ENCODE data around the gene ABCB10.
"Not testable (repeated sequence)": the region's sequence is repeated elsewhere in the genome, so short reads cannot be mapped to it uniquely, and the experiment has no call there.

Gene ABCB10

GRCh38 chr1:229558460-229559335, at the start of gene ABCB10:
Gene ABCB10 (minus strand): TSS chr1:229558707. CDS start chr1:229558652, 55 bp downstream.
- peak; percentile 80 to 81 for DNase-seq (ENCODE audit: low read depth in 2 of 2)

- no peak for DNase-seq (ENCODE audit: low read depth in 2 of 2)
These were observed 48.9 kb upstream of the ABCB10 start for GRCh38 chr1:229607370-229607769.

GRCh38 chr1:229603371-229604005, 45.0 kb upstream of the ABCB10 start:
- DNase-seq (ENCODE audit: low read depth in 2 of 2) = no peak

- no peak for DNase-seq (ENCODE audit: low read depth in 2 of 2)
These were observed 41.7 kb upstream of the ABCB10 start for GRCh38 chr1:229600229-229600628.

GRCh38 chr1:229599218-229599954, 40.9 kb upstream of the ABCB10 start:
- no peak for DNase-seq (ENCODE audit: low read depth in 2 of 2)

GRCh38 chr1:229597877-229598276, 39.4 kb upstream of the ABCB10 start:
- DNase-seq (ENCODE audit: low read depth in 2 of 2) = no peak

- DNase-seq (ENCODE audit: low read depth in 2 of 2) = no peak
These were observed 38.6 kb upstream of the ABCB10 start for GRCh38 chr1:229596925-229597699.

- not testable (repeated sequence) for DNase-seq (ENCODE audit: low read depth in 2 of 2)
These were observed 37.4 kb upstream of the ABCB10 start for GRCh38 chr1:229595876-229596275.

GRCh38 chr1:229594227-229595008, 35.9 kb upstream of the ABCB10 start:
- DNase-seq (ENCODE audit: low read depth in 2 of 2) = no peak

GRCh38 chr1:229593800-229594199, 35.3 kb upstream of the ABCB10 start:
- DNase-seq (ENCODE audit: low read depth in 2 of 2) = no peak

GRCh38 chr1:229590119-229590518, 31.6 kb upstream of the ABCB10 start:
- no peak for DNase-seq (ENCODE audit: low read depth in 2 of 2)

- no peak for DNase-seq (ENCODE audit: low read depth in 2 of 2)
These were observed 26.8 kb upstream of the ABCB10 start for GRCh38 chr1:229585338-229585737.

- DNase-seq (ENCODE audit: low read depth in 2 of 2) = no peak
These were observed 24.2 kb upstream of the ABCB10 start for GRCh38 chr1:229582715-229583114.

GRCh38 chr1:229582011-229582694, 23.6 kb upstream of the ABCB10 start:
- no peak for DNase-seq (ENCODE audit: low read depth in 2 of 2)

- no peak for DNase-seq (ENCODE audit: low read depth in 2 of 2)
These were observed 23.0 kb upstream of the ABCB10 start for GRCh38 chr1:229581485-229581884.

- no peak for DNase-seq (ENCODE audit: low read depth in 2 of 2)
These were observed 20.7 kb upstream of the ABCB10 start for GRCh38 chr1:229579059-229579673.

- DNase-seq (ENCODE audit: low read depth in 2 of 2) = no peak
These were observed 19.9 kb upstream of the ABCB10 start for GRCh38 chr1:229578168-229579058.

GRCh38 chr1:229574679-229575442, 16.4 kb upstream of the ABCB10 start:
- no peak for DNase-seq (ENCODE audit: low read depth in 2 of 2)
